H1 (cell line): ENCODE results near the gene PCDH9.

ENCODE experiments used
- BACH1 ChIP-seq: IDR thresholded peaks from 2 replicates; pipeline ENCODE4 v1.6.1; 2012; ENCODE audit warnings: low read length, improper control_type of control experiment
- CTCF ChIP-seq, 3 experiments: IDR thresholded peaks; 1 replicate in 2 of 3; 2 replicates in 1 of 3; pipeline versions ENCODE4 v1.5.1 to v1.6.1; 2011; ENCODE audit warnings: low read length in 3 of 3, mild to moderate bottlenecking in 3 of 3, inconsistent platforms in 2 of 3, low read depth in 1 of 3, moderate library complexity in 1 of 3; ENCODE audit not compliant: insufficient read depth in 1 of 3; ENCODE audit errors: control extremely low read depth in 1 of 3
- EP300 ChIP-seq, 2 experiments: IDR thresholded peaks; 1 replicate in 1 of 2; 2 replicates in 1 of 2; pipeline ENCODE4 v1.6.1; 2011 to 2012; ENCODE audit warnings: low read depth in 2 of 2, low read length in 2 of 2, mild to moderate bottlenecking in 2 of 2, borderline replicate concordance in 1 of 2, inconsistent platforms in 1 of 2, moderate library complexity in 1 of 2
- EZH2 ChIP-seq: fragments of 200-600 bp; sonication (generic); IDR thresholded peaks from 2 replicates; pipeline ENCODE4 v1.7.1; 2012; ENCODE audit warnings: low read depth, mild to moderate bottlenecking, moderate library complexity, low read length, inconsistent platforms; ENCODE audit not compliant: severe bottlenecking
- GABPA ChIP-seq: IDR thresholded peaks from 2 replicates; pipeline ENCODE4 v1.6.1; 2011; ENCODE audit warnings: mild to moderate bottlenecking, low read length, moderate library complexity, borderline replicate concordance; ENCODE audit not compliant: insufficient read depth
- HDAC2 ChIP-seq, 2 experiments: fragments of 300-600 bp in 1 of 2; sonication (generic) in 1 of 2; IDR thresholded peaks; 2 replicates each; pipeline ENCODE4 v1.6.1; 2011 to 2012; ENCODE audit warnings: low read depth in 2 of 2, low read length in 2 of 2, mild to moderate bottlenecking in 2 of 2, moderate library complexity in 2 of 2, borderline replicate concordance in 1 of 2, inconsistent platforms in 1 of 2
- JUND ChIP-seq: IDR thresholded peaks from 2 replicates; pipeline ENCODE4 v1.6.1; 2011; ENCODE audit warnings: mild to moderate bottlenecking, improper control_type of control experiment, low read length
- MAFK ChIP-seq: IDR thresholded peaks from 2 replicates; pipeline ENCODE4 v1.6.1; 2012; ENCODE audit warnings: low read depth, mild to moderate bottlenecking, improper control_type of control experiment, low read length
- POLR2A ChIP-seq, 2 experiments: IDR thresholded peaks; 1 replicate in 1 of 2; 2 replicates in 1 of 2; pipeline ENCODE4 v1.6.1; 2011; ENCODE audit warnings: low read depth in 2 of 2, low read length in 2 of 2, mild to moderate bottlenecking in 2 of 2; ENCODE audit errors: control extremely low read depth in 1 of 2
- TAF1 ChIP-seq: IDR thresholded peaks from 2 replicates; pipeline ENCODE4 v1.6.1; 2011; ENCODE audit warnings: mild to moderate bottlenecking, low read depth, low read length
- YY1 ChIP-seq: IDR thresholded peaks from 2 replicates; pipeline ENCODE4 v1.6.1; 2011; ENCODE audit warnings: low read depth, mild to moderate bottlenecking, low read length

GRCh38 chr13:66483712-66484111 lies 746.4 kb downstream of the PCDH9 start:
- TF ChIP-seq CTCF (IDR thresholded peaks at IDR 0.05; ENCODE audit: control extremely low read depth in 1 of 3, insufficient read depth in 1 of 3, low read depth in 1 of 3, low read length in 3 of 3) (no peak), GABPA (no peak), BACH1 (no peak), MAFK (no peak), EZH2 (no peak), HDAC2 (IDR thresholded peaks at IDR 0.05; ENCODE audit: borderline replicate concordance in 1 of 2, low read depth in 2 of 2, low read length in 2 of 2) (no peak), TAF1 (no peak), POLR2A (IDR thresholded peaks at IDR 0.05; ENCODE audit: control extremely low read depth in 1 of 2, low read depth in 2 of 2, low read length in 2 of 2) (no peak), EP300 (IDR thresholded peaks at IDR 0.05; ENCODE audit: borderline replicate concordance in 1 of 2, low read depth in 2 of 2, low read length in 2 of 2) (no peak), JUND (no peak), YY1 (no peak)
